HG03108 (cell line): Measurements from ENCODE around the gene FGF21.
"Not testable (repeated sequence)": the region's sequence is repeated elsewhere in the genome, so short reads cannot be mapped to it uniquely, and the experiment has no call there.

Source experiments
- ATAC-seq: cut with Tn5 transposase; IDR thresholded peaks from one replicate; pipeline ENCODE4 v1.9.1; 2021; ENCODE audit warnings: moderate library complexity; ENCODE audit not compliant: unreplicated experiment

The FGF21 gene

DNA sequence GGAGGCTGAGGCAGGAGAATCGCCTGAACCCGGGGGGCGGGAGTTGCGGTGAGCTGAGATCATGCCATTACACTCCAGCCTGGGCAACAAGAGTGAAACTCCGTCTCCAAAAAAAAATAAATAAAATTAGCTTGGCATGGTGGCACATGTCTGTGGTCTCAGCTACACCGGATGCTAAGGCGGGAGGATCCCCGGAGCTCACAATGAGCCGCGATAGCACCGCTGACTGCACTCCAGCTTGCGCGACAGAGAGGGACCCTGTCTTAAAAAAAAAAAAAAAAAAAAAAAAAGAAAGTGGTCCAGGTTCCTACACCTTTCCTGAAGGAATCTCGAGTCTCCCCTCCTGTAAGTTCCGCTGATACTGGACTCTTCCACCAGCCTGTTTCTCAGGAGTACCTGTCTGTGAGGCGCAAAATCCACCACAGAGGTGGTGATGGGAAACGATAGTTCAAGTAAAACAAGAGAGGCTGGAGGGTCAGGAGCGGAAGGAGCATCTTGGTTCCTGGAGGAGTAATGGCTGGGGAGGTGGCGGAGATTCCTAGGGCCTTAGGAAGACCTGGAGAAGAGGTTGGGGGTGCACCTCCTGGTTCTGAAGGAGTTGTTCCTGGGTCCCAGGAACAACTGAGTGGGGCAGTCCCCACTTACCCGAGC lies 3.4 kb upstream of the FGF21 start:
- no peak for ATAC-seq

DNA sequence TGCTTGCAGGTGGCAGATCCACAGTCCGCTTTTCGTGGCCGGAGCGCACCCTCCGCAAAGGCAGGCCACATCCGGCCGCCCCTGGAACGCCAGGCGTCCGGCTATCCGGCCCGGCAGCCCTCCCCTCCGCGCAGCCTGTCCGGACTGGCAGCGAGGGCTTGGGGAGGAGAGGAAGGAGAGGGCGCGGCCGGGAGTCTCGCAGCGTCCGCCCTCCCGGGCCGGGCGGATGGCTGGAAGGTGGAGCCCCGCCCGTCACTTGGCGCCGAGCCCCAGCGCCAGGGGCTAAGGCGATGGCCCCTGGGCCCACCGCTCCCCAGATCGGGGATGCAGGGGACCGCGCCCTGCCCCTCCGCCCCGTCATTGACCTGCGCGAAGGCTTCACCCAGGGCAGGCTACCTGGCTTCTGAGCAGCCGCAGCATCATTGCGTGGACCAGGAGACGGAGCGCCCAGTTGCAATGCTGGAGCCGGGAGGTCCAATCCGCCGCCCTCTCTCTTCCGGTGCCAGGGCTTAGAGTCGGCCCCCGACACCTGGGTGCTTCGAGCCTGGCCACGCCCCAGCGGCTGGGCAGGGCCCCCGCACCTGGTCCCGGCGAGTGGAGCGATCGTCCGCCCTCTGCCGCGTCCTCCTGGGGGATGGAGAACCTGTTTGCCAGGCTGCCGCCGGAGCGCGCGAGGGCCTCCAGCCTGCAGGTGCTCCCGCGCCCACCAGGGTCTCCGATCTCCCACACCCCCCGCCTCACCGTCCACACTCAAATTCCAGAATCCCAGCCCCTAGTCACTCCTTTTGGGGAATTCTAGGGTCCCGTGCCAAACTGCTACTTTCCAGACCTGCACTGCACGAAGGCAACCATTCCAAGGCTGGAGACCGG lies 2.6 kb upstream of the FGF21 start, which contains the start of gene FUT1:
Gene FUT1, minus strand, starts transcription at position 146 of the 870 bp plus-strand sequence. CDS start 1,360 bp downstream, outside the sequence.
- no peak for ATAC-seq

DNA sequence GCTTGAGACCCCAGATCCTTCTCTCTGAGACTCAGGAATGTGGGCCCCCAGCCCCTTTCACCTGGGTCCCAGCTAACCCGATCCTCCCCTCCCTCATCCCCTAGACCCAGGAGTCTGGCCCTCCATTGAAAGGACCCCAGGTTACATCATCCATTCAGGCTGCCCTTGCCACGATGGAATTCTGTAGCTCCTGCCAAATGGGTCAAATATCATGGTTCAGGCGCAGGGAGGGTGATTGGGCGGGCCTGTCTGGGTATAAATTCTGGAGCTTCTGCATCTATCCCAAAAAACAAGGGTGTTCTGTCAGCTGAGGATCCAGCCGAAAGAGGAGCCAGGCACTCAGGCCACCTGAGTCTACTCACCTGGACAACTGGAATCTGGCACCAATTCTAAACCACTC lies 463 bp downstream of the FGF21 start:
- ATAC-seq, result no peak

DNA sequence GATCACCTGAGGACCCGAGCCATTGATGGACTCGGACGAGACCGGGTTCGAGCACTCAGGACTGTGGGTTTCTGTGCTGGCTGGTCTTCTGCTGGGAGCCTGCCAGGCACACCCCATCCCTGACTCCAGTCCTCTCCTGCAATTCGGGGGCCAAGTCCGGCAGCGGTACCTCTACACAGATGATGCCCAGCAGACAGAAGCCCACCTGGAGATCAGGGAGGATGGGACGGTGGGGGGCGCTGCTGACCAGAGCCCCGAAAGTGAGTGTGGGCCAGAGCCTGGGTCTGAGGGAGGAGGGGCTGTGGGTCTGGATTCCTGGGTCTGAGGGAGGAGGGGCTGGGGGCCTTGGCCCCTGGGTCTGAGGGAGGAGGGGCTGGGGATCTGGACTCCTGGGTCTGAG lies 888 bp downstream of the FGF21 start:
- no peak for ATAC-seq

DNA sequence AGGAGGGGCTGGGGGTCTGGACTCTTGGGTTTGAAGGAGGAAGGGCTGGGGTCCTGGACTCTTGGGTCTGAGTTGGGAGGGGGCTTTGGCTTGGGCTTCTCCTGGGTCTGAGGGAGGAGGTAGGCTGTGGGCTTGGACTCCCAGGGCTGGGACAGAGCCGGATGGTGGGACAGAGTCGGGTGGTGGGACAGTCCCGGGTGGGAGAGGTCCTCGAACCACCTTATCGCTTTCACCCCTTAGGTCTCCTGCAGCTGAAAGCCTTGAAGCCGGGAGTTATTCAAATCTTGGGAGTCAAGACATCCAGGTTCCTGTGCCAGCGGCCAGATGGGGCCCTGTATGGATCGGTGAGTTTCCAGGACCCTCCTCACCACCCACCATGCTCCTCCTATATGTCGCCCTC lies 1.4 kb downstream of the FGF21 start:
- no peak for ATAC-seq

DNA sequence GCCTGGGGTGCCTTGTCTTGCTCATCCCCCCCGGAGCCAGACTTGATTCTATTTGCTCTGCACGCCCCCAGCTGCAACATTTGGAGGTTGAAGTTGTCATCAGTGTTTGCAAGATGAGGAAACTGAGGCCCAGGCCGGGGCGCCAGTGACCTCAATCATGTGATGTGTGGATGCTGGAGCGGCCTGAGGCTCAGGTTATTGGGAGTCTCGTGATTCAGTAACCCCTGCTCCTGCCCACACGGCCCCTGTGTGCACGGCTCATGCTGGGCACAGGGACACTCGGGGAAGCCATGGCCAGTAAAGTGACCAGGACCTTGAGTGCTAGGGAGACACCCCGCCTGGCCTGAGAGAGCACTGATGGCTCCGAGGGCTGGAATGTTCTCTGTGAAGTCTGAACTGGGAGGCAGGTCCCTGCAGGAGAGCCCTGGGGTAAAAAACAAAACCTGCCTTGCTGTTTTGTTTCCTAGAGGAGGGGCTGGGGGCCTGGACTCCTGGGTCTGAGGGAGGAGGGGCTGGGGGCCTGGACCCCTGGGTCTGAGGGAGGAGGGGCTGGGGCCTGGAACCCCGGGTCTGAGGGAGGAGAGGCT lies 1.9 kb downstream of the FGF21 start:
- ATAC-seq, result no peak

DNA sequence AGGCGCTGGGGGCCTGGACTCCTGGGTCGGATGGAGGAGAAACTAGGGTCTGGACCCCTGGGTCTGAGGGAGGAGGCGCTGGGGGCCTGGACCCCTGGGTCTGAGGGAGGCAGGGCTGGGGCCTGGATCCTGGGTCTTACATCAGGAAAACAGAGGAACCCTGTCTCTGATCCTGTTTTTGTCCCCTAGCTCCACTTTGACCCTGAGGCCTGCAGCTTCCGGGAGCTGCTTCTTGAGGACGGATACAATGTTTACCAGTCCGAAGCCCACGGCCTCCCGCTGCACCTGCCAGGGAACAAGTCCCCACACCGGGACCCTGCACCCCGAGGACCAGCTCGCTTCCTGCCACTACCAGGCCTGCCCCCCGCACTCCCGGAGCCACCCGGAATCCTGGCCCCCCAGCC lies 2.4 kb downstream of the FGF21 start:
- no peak for ATAC-seq

DNA sequence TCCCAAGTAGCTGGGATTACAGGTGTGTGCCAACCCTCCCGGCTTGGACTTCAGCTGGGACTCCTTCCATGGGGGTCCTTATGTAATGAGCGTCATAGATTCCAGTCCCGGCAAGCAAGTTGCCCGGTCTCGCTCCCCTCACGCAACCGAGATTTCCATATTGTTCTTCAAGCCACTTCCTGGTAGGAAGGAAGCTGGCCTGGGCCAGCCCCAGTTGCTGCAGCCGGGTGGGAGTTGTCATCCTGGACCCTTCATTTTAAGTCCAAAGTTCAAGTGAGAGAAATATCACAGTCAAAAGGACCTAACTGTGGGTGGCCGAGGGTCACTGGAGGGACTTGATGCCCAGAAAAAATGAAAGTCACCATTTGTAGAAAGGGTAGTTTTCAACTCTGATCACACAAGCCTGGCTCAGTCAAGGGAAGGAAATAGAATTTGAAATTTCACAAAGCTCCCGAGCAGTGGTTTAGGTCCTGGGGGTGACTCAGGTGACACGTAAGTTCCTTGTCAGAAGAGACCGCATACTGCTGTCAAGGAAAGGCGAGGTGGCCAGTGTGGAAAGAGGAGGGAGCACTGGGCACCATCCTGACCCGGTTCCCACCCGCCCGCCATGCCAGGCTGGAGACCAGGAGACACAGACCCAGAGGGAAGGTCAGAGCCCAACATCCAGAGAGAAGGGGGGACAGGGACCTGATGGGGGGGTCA lies 5.3 kb downstream of the FGF21 start:
- ATAC-seq, result no peak

DNA sequence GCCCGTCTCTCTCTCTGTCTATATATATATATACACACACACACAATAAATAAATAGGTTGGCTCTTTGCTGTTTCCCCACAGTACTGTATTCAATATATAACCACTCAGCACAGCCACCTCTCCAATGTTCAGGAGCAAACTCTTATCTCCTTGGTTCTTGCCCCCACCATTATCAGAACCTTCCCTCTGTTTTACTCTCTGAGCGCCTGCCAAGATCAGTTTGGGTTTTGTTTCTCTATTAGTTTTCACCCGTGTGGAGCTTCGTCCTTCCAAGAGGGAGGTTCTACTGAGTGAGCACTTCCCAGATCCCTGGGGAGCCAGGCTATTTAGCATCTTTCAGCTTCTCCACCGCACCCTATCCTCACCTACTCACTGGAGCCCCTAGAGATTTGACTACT lies 10.5 kb downstream of the FGF21 start:
- not testable (repeated sequence) for ATAC-seq

DNA sequence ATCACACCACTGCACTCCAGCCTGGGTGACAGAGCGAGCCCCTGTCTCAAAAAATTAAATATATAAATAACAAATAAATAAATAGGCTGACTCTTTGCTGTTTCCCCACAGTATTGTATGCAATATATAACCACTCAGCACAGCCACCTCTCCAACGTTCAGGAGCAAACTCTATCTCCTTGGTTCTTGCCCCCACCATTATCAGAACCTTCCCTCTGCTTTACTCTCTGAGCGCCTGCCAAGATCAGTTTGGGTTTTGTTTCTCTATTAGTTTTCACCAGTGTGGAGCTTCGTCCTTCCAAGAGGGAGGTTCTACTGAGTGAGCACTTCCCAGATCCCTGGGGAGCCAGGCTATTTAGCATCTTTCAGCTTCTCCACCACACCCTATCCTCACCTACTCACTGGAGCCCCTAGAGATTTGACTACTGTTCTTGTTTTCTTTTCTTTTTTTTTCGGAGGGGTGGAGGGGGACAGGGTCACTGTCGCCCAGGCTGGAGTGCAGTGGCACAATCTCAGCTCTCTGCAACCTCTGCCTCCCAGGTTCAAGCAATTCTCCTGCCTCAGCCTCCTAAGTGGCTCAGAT lies 12.9 kb downstream of the FGF21 start:
- ATAC-seq, result not testable (repeated sequence)

DNA sequence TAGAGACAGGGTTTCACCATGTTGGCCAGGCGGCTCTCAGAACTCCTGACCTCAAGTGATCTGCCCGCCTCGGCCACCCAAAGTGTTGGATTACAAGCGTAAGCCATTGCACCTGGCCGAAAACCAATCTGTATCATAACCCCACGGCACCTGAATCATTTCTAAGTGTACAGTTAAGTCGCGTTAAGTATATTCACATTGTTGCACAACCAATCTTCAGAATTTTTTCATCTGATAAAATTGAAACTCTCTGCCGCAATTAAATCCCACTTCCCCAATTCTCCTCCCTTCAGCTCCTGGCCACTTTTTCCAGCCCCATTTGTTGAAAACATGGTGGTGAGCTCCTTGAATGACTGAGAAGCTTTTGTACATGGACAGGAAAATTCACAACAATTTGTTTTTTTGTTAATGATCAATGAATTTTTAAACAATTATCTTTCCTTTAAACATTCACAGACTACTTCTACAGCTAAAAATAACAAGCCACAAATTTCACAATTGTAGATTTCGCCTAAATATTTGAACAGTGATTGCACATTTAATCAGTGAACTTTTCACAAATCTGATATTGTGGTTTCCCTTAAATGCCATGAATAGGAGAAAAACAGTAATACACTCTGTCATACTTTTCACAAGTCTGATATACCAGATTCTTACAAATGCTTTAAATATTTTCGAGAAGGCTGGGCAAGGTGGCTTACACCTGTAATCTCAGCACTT lies 13.8 kb downstream of the FGF21 start:
- ATAC-seq, result no peak

DNA sequence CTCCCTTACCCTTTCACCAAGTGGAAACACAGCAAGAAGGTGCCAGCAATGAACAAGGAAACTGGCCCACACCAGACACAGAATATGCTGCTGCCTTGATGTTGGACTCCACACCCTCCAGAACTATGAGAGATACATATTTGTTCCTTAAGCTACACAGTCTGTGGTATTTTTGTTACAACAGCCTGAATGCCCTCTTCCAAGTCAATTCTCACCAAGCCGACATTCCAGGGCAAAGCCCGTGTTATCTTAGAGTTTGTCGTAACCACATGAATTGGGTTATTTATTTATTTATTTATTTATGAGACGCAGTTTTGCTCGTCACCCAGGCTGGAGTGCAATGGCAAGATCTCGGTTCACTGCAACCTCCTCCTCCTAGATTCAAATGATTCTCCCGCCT lies 14.9 kb downstream of the FGF21 start:
- ATAC-seq, result no peak

DNA sequence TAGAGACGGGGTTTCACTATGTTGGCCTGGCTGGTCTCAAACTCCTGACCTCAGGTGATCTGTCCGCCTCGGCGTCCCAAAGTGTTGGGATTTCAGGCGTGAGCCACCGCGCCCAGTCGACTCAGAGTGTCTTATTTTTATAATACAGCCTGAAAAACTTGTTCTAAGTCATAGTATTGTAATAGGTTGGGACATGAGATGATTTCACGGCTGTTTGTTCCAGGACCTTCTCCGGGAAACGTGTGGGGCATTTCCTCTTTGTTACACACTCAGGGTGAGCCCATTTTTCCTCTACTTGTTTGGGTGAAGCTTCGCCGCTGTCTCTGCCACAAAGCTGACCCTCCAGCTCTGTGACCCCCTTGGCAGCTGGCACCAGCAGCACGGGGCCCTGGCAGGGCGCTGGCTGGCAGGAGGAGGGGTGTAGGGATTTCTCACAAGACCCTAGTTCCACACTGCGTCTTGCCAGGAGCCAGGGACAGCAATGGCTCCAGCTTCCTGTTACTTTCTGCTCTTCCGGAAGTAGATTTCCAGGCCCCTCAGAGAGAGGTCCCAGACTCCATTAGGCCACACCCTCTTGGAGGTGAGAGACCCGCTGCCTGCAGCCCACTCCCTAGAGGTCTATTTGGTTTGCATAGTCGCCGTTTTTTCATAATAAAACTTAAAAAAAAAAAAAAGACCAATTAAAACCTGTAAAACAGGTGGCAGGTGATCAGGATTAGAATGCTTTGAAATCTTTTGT lies 15.6 kb downstream of the FGF21 start:
- no peak for ATAC-seq

DNA sequence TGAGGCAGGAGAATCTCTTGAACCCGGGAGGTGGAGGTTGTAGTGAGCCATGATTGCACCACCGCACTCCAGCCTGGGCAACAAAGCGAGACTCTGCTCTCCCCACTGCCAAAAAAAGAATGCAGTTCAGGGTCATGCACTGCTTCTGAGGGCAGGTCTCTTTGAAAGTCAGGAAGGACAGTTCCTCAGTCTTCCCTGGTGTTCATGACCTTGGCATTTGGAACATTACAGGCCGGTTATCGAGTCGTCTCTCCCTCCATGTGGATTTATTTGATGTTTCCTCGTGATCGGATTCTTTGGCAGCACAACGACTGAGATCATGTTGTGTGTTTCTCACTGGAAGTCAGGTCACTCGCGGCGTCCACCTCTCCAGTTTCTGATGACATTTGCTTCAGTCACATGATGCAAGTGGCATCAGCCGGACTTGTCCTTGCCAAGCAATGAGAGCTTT lies 17.2 kb downstream of the FGF21 start:
- no peak for ATAC-seq

DNA sequence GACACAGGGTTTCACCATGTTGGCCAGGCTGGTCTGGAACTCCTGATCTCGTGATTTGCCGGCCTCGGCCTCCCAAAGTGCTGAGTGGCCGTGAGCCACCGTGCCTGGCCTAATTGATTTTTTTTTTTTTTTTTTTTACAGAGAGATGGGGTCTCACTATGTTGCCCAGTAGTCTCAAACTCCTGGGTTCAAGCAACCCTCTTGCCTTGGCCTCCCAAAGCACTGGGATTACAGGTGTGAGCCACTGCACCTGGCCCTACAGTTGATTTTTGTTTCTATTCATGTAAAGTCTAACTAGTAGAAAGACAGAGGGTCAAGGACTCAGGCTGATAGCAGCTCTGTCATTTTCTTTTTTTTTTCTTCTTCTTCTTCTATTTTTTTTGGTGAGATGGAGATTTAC lies 21.8 kb downstream of the FGF21 start:
- no peak for ATAC-seq

DNA sequence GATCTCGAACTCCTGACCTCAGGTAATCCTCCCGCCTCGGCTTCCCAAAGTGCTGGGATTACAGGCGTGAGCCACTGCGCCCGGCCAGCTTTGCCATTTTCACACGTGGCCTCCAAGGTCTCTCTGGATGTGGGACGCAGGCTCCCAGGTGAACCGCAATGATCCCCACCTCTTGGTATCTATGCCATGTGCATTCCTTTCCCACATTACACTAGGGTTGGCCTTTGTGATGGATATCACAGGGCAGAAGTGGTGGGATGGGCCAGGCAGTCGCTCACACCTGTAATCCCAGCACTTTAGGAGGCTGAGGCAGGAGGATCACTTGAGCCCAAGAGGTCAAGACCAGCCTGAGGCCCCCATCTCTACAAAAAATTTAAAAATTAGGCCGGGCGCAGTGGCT lies 22.4 kb downstream of the FGF21 start:
- no peak for ATAC-seq

DNA sequence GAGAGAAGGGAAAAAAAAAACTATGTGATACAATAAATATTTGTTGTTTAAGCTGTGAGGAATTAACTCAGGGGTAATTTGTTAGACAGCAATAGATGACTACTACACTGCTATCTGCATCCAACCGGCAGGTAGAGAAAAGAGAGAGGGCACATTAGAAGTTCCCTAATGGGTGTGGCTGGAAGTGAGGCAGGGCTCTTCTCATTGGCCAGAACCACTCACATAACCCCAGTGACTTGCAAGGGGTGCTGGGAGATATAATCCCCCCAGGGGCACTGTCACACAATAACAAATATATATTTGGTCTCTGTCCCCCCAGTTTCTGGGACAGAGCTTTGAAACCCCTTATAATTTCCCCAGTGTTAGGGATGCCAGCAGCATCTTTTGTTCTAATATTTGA lies 24.3 kb downstream of the FGF21 start:
- ATAC-seq, result no peak

DNA sequence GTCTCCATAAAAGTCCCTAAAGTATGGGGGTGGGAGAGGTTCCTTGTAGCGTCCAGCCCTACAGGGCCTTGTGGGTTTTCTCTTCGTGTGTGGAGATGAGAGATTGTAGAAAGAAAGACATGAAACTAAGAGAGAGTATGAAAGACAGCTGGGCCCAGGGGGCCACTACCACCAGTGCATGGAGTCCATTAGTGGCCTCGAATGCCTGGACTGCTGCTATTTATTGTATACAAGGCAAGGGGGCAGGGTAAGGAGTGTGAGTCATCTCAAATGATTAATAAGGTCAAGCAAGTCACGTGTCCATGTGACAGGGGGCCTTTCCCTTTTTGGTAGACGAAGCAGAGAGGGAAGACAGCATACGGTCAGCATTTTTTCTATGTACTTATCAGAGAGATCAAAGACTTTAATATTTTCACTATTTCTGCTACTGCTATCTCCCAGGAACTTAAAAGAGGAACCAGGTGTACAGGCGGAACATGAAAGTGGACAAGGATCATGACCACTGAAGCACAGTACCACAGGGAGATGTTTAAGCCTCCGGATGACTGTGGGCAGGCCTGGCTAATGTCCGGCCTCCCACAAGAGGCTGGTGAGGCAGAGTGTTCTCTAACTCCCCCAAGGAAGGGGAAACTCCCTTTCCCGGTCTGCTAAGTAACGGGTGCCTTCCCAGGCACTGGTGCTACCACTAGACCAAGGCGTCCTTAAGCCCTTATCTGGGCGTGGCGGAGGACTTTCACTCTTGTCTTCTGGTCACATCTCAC lies 25.5 kb downstream of the FGF21 start:
- ATAC-seq, result no peak

DNA sequence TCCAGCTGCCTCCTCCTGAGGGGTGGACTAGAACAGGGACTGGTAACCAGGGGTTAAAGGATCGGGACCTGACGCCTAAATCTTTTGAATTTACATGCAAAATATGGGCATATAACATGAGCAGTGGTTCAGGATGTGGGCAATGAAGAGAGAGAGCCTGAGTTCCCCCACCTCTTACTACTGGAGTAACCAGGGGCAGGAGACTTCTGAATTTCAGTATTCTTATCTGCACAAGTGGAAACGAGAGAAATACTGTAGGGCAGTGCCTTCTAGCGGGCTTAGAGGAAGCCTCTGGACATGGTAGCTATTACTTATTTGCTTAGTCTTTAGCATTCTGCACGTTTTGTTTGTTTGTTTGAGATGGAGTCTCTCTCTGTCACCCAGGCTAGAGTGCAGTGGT lies 29.2 kb downstream of the FGF21 start:
- no peak for ATAC-seq
